ENCODE results near the gene IKZF2. TPM values are rescaled to one million over a fixed set of nuclear protein-coding genes. Genes with fewer than 3 reads are reported as not detected.
A peak's percentile ranks its signal among the peaks of the same experiment; 100 is the strongest.

The IKZF2 gene
- total RNA-seq, 1 experiment from 2014 or later, result 5.2 TPM

DNA sequence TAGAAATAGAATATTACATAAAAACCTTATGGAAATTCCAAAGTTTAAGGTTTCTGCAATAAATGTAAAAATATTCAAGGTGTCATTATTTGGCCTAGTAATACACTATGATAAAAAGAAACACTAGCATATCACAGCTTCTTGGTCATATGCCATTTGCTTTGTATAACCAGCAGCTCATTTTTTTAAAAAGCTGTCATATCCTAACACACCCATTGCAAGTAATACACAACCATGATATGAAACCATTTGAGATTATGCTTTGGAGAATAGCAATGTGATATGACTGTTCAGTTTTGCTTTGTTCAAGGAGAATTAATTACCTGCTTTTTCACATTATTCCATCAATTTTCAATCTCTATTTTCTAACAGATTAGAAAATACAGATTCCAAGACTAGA lies 149.0 kb downstream of the IKZF2 start:
- Histone ChIP-seq H3K9me2 (replicated peaks; ENCODE audit: low read length) (no peaks in the 10 kb centered on the region), H3K9me3 (ENCODE audit: low read length) (no peaks in the 10 kb centered on the region), H3K4me1 (ENCODE audit: insufficient read depth, low read length) (peaks cover 4% of the 10 kb centered on the region; the same call in 1 of the 2 replicates), H3K4me2 (ENCODE audit: low read length) (no peak overlapping the region), H4K20me1 (ENCODE audit: low read length) (no peaks in the 10 kb centered on the region), H3K36me3 (ENCODE audit: low read depth, low read length) (no peaks in the 10 kb centered on the region), H3K27ac (ENCODE audit: low read length) (no peak overlapping the region), H3K4me3 (ENCODE audit: low read length) (no peak overlapping the region), H3F3A (ENCODE audit: low read length, unreplicated experiment) (no peaks in the 10 kb centered on the region), H3K9ac (ENCODE audit: low read length) (no peak overlapping the region), H2AFZ (ENCODE audit: low read length) (no peak overlapping the region), H3K27me3 (ENCODE audit: low read length) (no peaks in the 10 kb centered on the region), H3K79me2 (ENCODE audit: low read length) (no peaks in the 10 kb centered on the region)
- ChIA-PET CTCF (no interaction called here), POLR2A (ENCODE audit: unreplicated experiment) (no interaction called here)
- intact Hi-C loops (cut with micrococcal nuclease), result no loop called here
- TF ChIP-seq, protein P1, sequence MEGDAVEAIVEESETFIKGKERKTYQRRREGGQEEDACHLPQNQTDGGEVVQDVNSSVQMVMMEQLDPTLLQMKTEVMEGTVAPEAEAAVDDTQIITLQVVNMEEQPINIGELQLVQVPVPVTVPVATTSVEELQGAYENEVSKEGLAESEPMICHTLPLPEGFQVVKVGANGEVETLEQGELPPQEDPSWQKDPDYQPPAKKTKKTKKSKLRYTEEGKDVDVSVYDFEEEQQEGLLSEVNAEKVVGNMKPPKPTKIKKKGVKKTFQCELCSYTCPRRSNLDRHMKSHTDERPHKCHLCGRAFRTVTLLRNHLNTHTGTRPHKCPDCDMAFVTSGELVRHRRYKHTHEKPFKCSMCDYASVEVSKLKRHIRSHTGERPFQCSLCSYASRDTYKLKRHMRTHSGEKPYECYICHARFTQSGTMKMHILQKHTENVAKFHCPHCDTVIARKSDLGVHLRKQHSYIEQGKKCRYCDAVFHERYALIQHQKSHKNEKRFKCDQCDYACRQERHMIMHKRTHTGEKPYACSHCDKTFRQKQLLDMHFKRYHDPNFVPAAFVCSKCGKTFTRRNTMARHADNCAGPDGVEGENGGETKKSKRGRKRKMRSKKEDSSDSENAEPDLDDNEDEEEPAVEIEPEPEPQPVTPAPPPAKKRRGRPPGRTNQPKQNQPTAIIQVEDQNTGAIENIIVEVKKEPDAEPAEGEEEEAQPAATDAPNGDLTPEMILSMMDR (conservative IDR thresholded peaks at IDR 0.05; ENCODE audit: low read depth, low read length), result no peak
- no peak for TF ChIP-seq EZH2 (IDR thresholded peaks at IDR 0.05; ENCODE audit: low read length, unreplicated experiment)
- TF ChIP-seq EZH2phosphoT487 (IDR thresholded peaks at IDR 0.05; ENCODE audit: borderline replicate concordance, low read length), result no peak
- BruUV-seq (replicated peaks), result no TSS peak
- ATAC-seq, result no peak
- no peak for DNase-seq

GRCh38 chr2:213001297-213001910 lies 150.0 kb downstream of the IKZF2 start:
- ChIA-PET POLR2A (ENCODE audit: unreplicated experiment) (no interaction called here), CTCF (no interaction called here)
- Histone ChIP-seq H3K4me2 (ENCODE audit: low read length) (peak overlapping the region; percentile 19; the same call in 1 of the 2 replicates), H3K27me3 (ENCODE audit: low read length) (no peaks in the 10 kb centered on the region), H4K20me1 (ENCODE audit: low read length) (no peaks in the 10 kb centered on the region), H3K79me2 (ENCODE audit: low read length) (no peaks in the 10 kb centered on the region), H3K27ac (ENCODE audit: low read length) (no peak overlapping the region), H3K9ac (ENCODE audit: low read length) (no peak overlapping the region), H3K36me3 (ENCODE audit: low read depth, low read length) (no peaks in the 10 kb centered on the region), H3K9me3 (ENCODE audit: low read length) (no peaks in the 10 kb centered on the region), H3K4me1 (ENCODE audit: insufficient read depth, low read length) (peaks cover 4% of the 10 kb centered on the region; the same call in 1 of the 2 replicates), H3K9me2 (replicated peaks; ENCODE audit: low read length) (no peaks in the 10 kb centered on the region), H2AFZ (ENCODE audit: low read length) (no peak overlapping the region), H3K4me3 (ENCODE audit: low read length) (no peak overlapping the region), H3F3A (ENCODE audit: low read length, unreplicated experiment) (no peaks in the 10 kb centered on the region)
- BruUV-seq (replicated peaks), result no TSS peak
- intact Hi-C loops (cut with micrococcal nuclease), result no loop called here
- no peak for TF ChIP-seq EZH2 (IDR thresholded peaks at IDR 0.05; ENCODE audit: low read length, unreplicated experiment)
- TF ChIP-seq, protein P1 (conservative IDR thresholded peaks at IDR 0.05; ENCODE audit: low read depth, low read length), result no peak
- no peak for TF ChIP-seq EZH2phosphoT487 (IDR thresholded peaks at IDR 0.05; ENCODE audit: borderline replicate concordance, low read length)
- ATAC-seq (no peak), DNase-seq (no peak)

DNA sequence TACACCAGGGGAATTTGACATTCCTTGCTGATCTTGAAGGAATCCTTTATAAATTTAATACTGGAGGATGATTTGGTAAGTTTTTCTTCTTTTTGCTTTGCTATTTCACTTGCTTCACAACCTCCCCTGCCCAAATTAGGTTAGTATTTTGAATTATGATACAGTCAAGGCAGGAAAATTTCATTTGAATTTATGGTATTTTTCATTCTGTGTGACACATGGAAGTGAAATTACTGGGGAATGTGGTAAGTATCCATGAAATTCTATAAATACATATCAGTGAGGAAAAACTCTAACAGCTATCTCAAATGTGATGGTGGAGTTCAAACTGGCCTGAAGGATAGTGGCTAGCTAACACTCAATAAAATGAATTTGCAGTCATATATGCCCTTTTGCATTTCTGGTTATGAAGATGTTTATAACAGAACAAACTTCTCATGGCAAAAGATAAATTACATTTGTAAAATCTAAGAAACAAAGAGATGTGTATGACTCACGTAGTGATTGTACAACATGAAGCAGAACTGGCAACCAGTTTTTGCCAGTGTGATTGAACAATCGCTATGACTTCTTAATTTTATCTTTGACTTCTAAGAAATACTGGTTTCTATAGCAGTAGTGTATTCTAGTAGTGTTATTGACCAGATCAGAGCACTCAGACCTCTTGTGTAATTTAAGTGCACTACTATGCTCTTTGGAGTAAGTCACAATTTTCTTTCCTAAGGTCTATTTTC lies 152.6 kb downstream of the IKZF2 start:
- DNase-seq (no peak), ATAC-seq (no peak)
- Histone ChIP-seq H3K4me3 (ENCODE audit: low read length) (no peak overlapping the region), H3K27ac (ENCODE audit: low read length) (no peak overlapping the region), H3K9me2 (replicated peaks; ENCODE audit: low read length) (no peaks in the 10 kb centered on the region), H3K27me3 (ENCODE audit: low read length) (no peaks in the 10 kb centered on the region), H3K4me1 (ENCODE audit: insufficient read depth, low read length) (peaks cover 14% of the 10 kb centered on the region; the same call in 1 of the 2 replicates), H3K4me2 (ENCODE audit: low read length) (no peak overlapping the region), H3K9ac (ENCODE audit: low read length) (no peak overlapping the region), H3K36me3 (ENCODE audit: low read depth, low read length) (no peaks in the 10 kb centered on the region), H2AFZ (ENCODE audit: low read length) (no peak overlapping the region), H3K79me2 (ENCODE audit: low read length) (no peaks in the 10 kb centered on the region), H4K20me1 (ENCODE audit: low read length) (no peaks in the 10 kb centered on the region), H3K9me3 (ENCODE audit: low read length) (no peaks in the 10 kb centered on the region), H3F3A (ENCODE audit: low read length, unreplicated experiment) (no peaks in the 10 kb centered on the region)
- POLR2A ChIA-PET (ENCODE audit: unreplicated experiment), result no interaction called here
- intact Hi-C loops (cut with micrococcal nuclease), result no loop called here
- CTCF ChIA-PET, result no interaction called here
- no TSS peak for BruUV-seq (replicated peaks)
- TF ChIP-seq EZH2phosphoT487 (IDR thresholded peaks at IDR 0.05; ENCODE audit: borderline replicate concordance, low read length) (no peak), EZH2 (IDR thresholded peaks at IDR 0.05; ENCODE audit: low read length, unreplicated experiment) (no peak)
- TF ChIP-seq, protein P1 (conservative IDR thresholded peaks at IDR 0.05; ENCODE audit: low read depth, low read length), result no peak

Measured in PC-3 (cell line).